HG02759 (cell line): ENCODE measurements around the gene OR52B2.
"Not testable (repeated sequence)": the region's sequence is repeated elsewhere in the genome, so short reads cannot be mapped to it uniquely, and the experiment has no call there.

Experiments used
- ATAC-seq: cut with Tn5 transposase; IDR thresholded peaks from one replicate; pipeline ENCODE4 v1.9.1; 2021; ENCODE audit warnings: mild to moderate bottlenecking, moderate library complexity; ENCODE audit not compliant: unreplicated experiment

OR52B2 gene

GRCh38 chr11:6156628-6157359, 13.3 kb downstream of the OR52B2 start:
- no peak for ATAC-seq

DNA sequence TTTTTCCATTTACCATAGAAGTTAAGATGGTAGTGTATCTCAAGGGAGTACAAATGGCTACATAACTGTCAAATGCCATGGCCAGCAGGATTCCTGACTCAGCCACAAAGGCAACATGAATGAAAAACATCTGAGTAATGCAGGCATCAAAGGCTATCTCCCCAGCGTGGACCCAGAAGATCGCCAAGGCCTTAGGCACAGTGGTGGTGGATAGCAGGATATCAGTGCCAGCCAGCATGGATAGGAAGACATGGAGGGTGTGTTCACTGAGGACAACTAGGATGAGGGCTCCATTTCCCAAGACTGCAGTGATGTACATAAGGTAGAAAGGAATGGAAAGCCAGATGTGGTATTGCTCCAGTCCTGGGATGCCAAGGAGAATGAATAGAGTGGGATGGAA, 18.0 kb downstream of the OR52B2 start:
- no peak for ATAC-seq

DNA sequence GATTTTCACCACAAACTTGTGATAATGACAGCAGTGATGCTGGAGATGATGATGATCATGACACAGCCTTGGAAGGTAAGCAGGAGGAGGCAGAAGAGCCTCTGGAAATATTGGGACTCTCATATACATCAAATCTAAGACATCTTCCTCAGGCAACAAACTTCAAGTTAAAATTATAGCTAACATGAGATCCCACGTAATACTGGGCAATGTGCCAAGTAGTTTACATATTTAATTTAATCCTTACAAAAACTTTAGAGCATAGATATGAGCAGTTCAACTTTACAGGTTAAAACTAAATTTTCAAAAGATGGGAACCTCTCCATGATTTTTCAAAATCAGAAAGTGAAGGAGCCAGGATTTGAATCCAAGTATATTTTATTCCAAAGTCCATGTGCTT, 19.0 kb downstream of the OR52B2 start:
- ATAC-seq = no peak

DNA sequence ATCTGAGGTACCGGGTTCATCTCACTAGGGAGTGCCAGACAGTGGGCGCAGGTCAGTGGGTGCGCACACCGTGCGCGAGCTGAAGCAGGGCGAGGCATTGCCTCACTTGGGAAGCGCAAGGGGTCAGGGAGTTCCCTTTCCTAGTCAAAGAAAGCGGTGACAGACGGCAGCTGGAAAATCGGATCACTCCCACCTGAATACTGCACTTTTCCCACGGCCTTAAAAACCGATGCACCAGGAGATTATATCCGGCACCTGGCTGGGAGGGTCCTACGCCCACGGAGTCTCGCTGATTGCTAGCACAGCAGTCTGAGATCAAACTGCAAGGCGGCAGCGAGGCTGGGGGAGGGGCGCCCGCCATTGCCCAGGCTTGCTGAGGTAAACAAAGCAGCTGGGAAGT, 26.4 kb downstream of the OR52B2 start:
- ATAC-seq = not testable (repeated sequence)

DNA sequence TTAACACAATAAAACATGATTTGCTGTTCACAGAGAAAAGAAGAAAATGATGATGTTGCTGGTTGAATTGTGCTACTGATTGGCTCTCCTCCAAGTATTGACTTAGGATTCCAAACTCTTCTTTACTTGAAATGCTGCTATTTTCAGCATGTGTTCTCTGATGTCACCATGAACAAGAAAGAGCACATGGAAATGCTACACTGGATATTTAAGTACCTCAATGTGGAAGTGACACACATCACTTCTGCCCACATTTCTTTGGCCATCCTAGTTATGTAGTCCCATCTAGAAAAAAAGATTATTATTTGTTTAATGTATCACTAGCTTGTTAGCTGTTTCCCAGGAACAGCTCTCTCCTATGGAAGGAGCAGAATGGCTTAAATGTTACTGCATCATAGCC, 27.2 kb downstream of the OR52B2 start:
- ATAC-seq = no peak

DNA sequence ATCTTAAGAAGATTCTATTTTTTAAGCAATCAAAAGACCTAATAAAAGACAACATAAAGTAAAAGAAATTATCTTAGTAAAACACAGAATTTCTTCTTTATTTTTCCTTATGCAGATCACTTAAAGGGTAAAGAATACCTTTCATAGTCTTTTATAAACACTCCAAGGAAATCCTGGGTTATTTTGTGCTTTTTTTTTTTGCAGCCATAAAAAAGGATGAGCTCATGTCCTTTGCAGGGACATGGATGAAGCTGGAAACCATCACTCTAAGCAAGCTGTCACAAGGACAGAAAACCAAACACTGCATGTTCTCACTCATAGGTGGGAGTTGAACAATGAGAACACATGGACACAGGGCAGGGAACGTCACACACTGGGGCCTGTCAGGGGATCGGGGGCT, 34.2 kb downstream of the OR52B2 start:
- not testable (repeated sequence) for ATAC-seq

GRCh38 chr11:6132431-6132830, 37.7 kb downstream of the OR52B2 start:
- ATAC-seq = no peak

DNA sequence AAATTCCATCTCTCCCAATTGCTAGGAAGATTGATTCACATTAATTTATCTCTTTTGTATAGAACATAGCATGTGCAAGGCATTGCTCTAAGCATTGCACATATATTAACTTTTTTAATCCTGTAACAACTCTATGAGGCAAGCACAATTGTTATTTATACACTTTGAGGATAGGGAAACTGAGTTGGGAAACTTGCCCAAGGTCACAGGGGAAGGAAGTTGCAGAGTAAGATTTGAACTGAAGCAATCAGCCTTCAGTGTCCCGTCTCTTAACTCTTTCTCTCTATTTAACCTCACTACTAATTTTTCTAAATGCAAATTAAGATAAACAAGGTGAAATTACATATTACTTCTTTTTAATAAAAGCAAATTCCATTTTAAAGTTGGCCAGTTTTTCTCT, 40.5 kb downstream of the OR52B2 start:
- ATAC-seq = no peak

DNA sequence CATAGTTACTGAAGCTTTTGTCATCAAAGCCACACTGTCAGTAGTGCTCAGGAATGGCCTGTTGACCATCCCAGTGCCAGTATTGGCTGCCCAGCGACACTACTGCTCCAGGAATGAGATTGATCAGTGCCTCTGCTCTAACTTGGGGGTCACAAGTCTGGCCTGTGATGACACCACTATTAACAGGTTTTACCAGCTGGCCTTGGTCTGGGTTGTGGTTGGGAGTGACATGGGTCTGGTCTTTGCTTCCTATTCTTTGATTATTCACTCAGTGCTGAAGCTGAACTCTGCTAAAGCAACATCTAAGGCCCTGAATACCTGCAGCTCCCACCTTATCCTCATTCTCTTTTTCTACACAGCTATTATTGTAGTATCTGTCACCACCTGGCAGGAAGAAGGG, 41.1 kb downstream of the OR52B2 start:
- no peak for ATAC-seq

GRCh38 chr11:6127881-6128280, 42.2 kb downstream of the OR52B2 start:
- no peak for ATAC-seq

DNA sequence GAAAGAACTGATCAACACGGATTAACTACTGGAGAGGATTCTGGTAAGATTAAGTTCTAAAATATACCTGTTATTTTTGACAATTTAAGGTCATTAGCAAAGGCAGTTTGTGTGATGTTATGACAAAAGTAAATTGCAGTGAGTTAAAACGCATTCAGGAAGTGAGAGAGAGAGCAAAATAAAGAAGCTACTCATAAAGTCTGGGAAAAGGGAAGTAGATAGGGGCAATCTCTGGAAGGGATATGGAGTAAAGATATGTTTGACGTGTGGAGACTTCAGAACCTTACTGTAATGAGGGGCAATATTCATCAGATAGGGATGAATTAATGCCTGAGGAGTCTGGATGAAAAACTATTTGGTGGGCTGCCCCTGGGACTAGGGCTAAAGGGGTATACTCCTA, 45.9 kb downstream of the OR52B2 start:
- no peak for ATAC-seq
